ENCODE measurements around the gene PAX2. TPM values are rescaled to one million over a fixed set of nuclear protein-coding genes. Genes with fewer than 3 reads are reported as not detected.

PAX2 gene
- polyA plus RNA-seq, 2 of the 4 experiments (the other 2 are of a cell fraction), result 0.06 to 0.21 TPM

GRCh38 chr10:100725869-100726426 is 19.4 kb upstream of the PAX2 start:
- H3K9me3 ChIP-seq, result no peaks in the 10 kb centered on the region
- no peak for TF ChIP-seq PBX3 (IDR thresholded peaks at IDR 0.05)
- no peak for TF ChIP-seq CHD4 (IDR thresholded peaks at IDR 0.05; ENCODE audit: borderline replicate concordance)
- no peak for TF ChIP-seq RCOR1 (IDR thresholded peaks at IDR 0.05; ENCODE audit: low read depth, low read length)
- no peak for TF ChIP-seq MAZ (IDR thresholded peaks at IDR 0.05; ENCODE audit: borderline replicate concordance, low read depth, low read length)
- TF ChIP-seq HOXA7 (CRISPR knock-in tag; IDR thresholded peaks at IDR 0.05), result no peak
- POLR2A ChIA-PET, result no interaction called here
- DNase-seq (ENCODE audit: low read depth in 1 of 2, low spot score in 1 of 2) (no peak), ATAC-seq (no peak), FAIRE-seq (no peak)
- H3K4me2 ChIP-seq, result no peak overlapping the region
- 97% methylated on average over 2 of the region's 2 CpGs for WGBS (ENCODE audit: missing lambda C conversion rate)
- peaks cover 9% of the 10 kb centered on the region for H3K4me1 ChIP-seq
- no peak overlapping the region for H3K27ac ChIP-seq
- CTCF ChIA-PET, result interaction anchor here (0.8 to 7.4 kb wide), 5 partner anchors 12 to 164 kb away, joined by 3 to 129 read pairs (median 4); partner anchors contain the start of gene PAX2
- no peak overlapping the region for H3K4me3 ChIP-seq

GRCh38 chr10:100727808-100728207 is 17.6 kb upstream of the PAX2 start:
- DNase-seq (ENCODE audit: low read depth in 1 of 2, low spot score in 1 of 2) (no peak), FAIRE-seq (no peak), ATAC-seq (no peak)
- ChIA-PET POLR2A (interaction anchor here (1.3 kb wide), 1 partner anchor 15 kb away, joined by 3 read pairs; no protein-coding TSS in a partner anchor), CTCF (interaction anchor here (1.1 to 7.4 kb wide), 7 partner anchors 12 to 166 kb away, joined by 3 to 129 read pairs (median 15); partner anchors contain the start of gene PAX2)
- Histone ChIP-seq H3K9me3 (no peaks in the 10 kb centered on the region), H3K4me2 (no peak overlapping the region; the same call in 2 of the 3 replicates), H3K4me3 (no peak overlapping the region), H3K27ac (no peak overlapping the region), H3K4me1 (peaks cover 21% of the 10 kb centered on the region)
- TF ChIP-seq FOXS1 (CRISPR knock-in tag; IDR thresholded peaks at IDR 0.05), result no peak
- no peak for TF ChIP-seq ZFP36 (IDR thresholded peaks at IDR 0.05; ENCODE audit: borderline replicate concordance, partially characterized antibody)
- no peak for TF ChIP-seq ZC3H11A (IDR thresholded peaks at IDR 0.05)
- TF ChIP-seq RAD21 (conservative IDR thresholded peaks at IDR 0.05 in 1 of 2, IDR thresholded peaks at IDR 0.05 in 1 of 2), result no peak
- TF ChIP-seq KDM1A (IDR thresholded peaks at IDR 0.05; ENCODE audit: low read depth), result no peak
- no peak for TF ChIP-seq SMC3 (IDR thresholded peaks at IDR 0.05)

GRCh38 chr10:100728928-100729861 is 16.2 kb upstream of the PAX2 start:
- Histone ChIP-seq H3K4me1 (peaks cover 21% of the 10 kb centered on the region), H3K4me3 (peak overlapping the region; percentile 46), H3K27ac (peak overlapping the region; percentile 80 to 93), H3K9me3 (no peaks in the 10 kb centered on the region), H3K4me2 (peak overlapping the region; percentile 94)
- ATAC-seq, result peak; percentile 79 to 88
- TF ChIP-seq MAFK (IDR thresholded peaks at IDR 0.05; ENCODE audit: partially characterized antibody) (no peak), GATA3 (IDR thresholded peaks at IDR 0.05; ENCODE audit: borderline replicate concordance) (no peak), MAZ (IDR thresholded peaks at IDR 0.05; ENCODE audit: borderline replicate concordance, low read depth, low read length) (no peak), ZFP36 (IDR thresholded peaks at IDR 0.05; ENCODE audit: borderline replicate concordance, partially characterized antibody) (no peak), CBX2 (IDR thresholded peaks at IDR 0.05; ENCODE audit: borderline replicate concordance, low read depth) (no peak), NFE2L2 (conservative IDR thresholded peaks at IDR 0.05; ENCODE audit: low read length) (no peak), CHD2 (IDR thresholded peaks at IDR 0.05; ENCODE audit: low read length, partially characterized antibody) (no peak), SMC3 (IDR thresholded peaks at IDR 0.05) (peak; percentile 65; the same call in 2 of the 3 replicates), NR3C1 (IDR thresholded peaks at IDR 0.05) (no peak), JUN (IDR thresholded peaks at IDR 0.05) (no peak; a peak in 2 of 5 replicates), FOXS1 (CRISPR knock-in tag; IDR thresholded peaks at IDR 0.05) (no peak), PHF8 (IDR thresholded peaks at IDR 0.05; ENCODE audit: borderline replicate concordance, low read depth) (no peak), ZNF302 (CRISPR knock-in tag; IDR thresholded peaks at IDR 0.05) (no peak), MAX (IDR thresholded peaks at IDR 0.05) (peak; percentile 58), RARB (CRISPR knock-in tag; IDR thresholded peaks at IDR 0.05) (no peak), CTCF (IDR thresholded peaks at IDR 0.05) (peak; percentile 85), RAD21 (conservative IDR thresholded peaks at IDR 0.05 in 1 of 2, IDR thresholded peaks at IDR 0.05 in 1 of 2) (peak; percentile 62 to 73), EHMT2 (IDR thresholded peaks at IDR 0.05; ENCODE audit: low read depth) (no peak), MYC (IDR thresholded peaks at IDR 0.05; ENCODE audit: borderline replicate concordance, low read length) (no peak), RCOR1 (IDR thresholded peaks at IDR 0.05; ENCODE audit: low read depth, low read length) (no peak), FOSL2 (IDR thresholded peaks at IDR 0.05) (no peak), FOSL2 (CRISPR knock-in tag; IDR thresholded peaks at IDR 0.05) (no peak), POLR2A (IDR thresholded peaks at IDR 0.05; ENCODE audit: low read length) (peak; percentile 52)
- 2% methylated on average over 35 of the region's 44 CpGs for WGBS (ENCODE audit: missing lambda C conversion rate)
- DNase-seq (ENCODE audit: low read depth in 1 of 2, low spot score in 1 of 2), result peak; percentile 90 to 93
- FAIRE-seq, result peak; percentile 84
- POLR2A ChIA-PET, result interaction anchor here (1.3 kb wide), 1 partner anchor 17 kb away, joined by 3 read pairs; no protein-coding TSS in a partner anchor
- CTCF ChIA-PET, result interaction anchor here (0.6 to 7.4 kb wide), 32 partner anchors 12 to 454 kb away, joined by 3 to 129 read pairs (median 4); partner anchors contain the start of gene PAX2

Measured in A549 (cell line).